ENCODE results near the gene ANKRD36C.
"Not testable (repeated sequence)": the region's sequence is repeated elsewhere in the genome, so short reads cannot be mapped to it uniquely, and the experiment has no call there.

The ANKRD36C gene

DNA sequence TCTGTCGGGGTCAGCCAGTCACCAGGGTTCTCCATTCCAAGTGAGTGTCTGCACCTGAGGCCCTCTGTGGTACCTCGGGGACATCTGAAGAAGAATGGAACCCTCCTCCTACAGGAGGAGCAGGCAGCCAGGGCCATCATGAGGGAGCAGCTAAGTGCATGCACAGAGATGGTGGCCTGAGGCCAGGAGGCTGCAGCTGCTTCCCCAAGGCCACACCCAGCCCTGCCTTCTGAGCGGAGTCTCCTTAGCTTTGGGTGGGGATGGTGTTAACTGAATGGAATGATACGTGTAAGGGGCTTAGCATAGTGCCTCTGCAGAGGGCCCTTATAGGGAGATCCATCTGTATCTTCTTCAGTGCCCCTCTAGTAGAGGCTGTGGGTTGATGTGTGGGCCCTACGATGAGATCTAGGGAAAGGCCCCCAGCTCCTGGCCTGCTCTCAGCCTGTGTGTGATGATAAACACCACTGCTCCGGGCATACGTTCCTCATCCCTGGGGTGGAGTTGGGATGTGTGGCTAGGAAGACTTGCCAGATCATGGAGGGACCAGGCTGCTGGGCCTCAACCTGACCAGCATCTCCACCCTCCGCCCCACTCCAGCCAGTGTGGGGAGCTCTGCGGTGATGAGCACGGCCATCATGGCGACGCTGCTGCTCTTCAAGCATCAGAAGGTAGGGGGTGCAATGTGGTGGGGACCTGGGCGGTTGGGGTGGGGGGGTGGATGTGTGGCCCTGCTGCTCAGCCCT, 192.3 kb downstream of the ANKRD36C start:
- H3K9me3 Mint-ChIP-seq; H3K27me3 Mint-ChIP-seq (ENCODE audit: low read depth); H3K27ac Mint-ChIP-seq; H3K36me3 Mint-ChIP-seq (ENCODE audit: low read depth); H3K4me1 Mint-ChIP-seq (ENCODE audit: low read depth); DNase-seq (ENCODE audit: low spot score); H3K4me3 Mint-ChIP-seq: not testable (repeated sequence)

DNA sequence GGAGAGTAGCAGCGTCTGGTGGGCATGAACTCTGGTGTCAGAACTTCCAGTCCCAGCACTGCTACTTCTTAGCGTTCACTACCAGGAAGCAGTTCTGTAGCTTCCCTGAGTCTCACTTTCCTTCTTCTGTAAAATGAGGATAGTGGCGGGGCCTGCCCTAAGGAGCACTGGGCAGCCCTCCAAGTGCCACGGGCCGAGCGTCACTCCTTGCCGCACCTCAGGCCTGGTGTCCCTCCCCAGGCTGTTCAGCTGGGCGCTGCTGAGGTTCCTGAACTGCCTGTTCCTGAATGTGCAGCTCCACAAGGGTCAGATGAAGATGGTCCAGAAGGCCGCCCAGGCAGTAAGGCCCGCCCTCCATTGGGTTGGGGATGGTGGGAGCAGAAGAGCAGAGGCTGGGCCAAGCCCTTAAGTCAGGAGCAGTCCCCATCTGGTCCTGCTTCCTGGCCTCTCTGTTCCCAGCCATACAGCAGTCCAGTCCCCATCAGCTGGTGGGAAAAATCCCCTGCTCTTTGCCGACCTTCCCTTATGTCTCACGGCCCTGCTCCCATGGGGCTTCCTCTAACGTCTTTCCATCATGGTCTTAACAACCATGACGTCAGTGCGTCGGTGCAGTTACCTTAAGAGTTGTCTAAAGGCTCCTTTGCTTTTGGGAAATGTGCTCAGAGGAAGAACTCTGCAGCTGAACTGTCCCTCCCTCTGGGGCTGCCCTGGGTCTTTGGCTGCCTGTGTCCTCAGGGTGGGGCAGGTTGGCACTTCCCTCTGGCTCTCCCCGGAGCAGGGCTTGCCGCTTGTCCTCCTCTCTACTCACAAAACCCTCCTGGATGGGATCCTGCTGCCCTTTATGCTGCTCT, 195.2 kb downstream of the ANKRD36C start:
- H3K27ac Mint-ChIP-seq; H3K4me1 Mint-ChIP-seq (ENCODE audit: low read depth); DNase-seq (ENCODE audit: low spot score); H3K4me3 Mint-ChIP-seq; H3K9me3 Mint-ChIP-seq; H3K36me3 Mint-ChIP-seq (ENCODE audit: low read depth); H3K27me3 Mint-ChIP-seq (ENCODE audit: low read depth): not testable (repeated sequence)

DNA sequence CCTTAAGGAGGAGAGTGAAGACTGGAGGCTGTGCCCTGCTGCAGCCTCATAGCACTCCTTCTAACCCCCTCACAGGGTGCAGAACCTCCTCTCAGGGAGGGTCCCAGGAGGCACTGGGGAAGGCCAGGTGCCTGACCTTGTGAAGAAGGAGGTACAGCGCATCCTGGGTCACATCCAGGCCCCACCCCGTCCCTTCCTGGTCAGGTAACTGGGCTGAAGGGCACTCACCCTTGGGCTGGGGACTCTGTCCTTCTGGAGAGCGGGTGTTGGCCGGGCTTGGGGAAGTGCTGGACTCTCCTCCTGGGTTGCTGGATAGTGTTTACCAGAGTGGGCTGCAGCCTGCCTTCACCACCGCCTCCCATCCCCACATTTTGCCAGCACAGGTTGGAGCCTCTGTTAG, 197.7 kb downstream of the ANKRD36C start:
- not testable (repeated sequence) for H3K9me3 Mint-ChIP-seq; H3K27me3 Mint-ChIP-seq (ENCODE audit: low read depth); H3K36me3 Mint-ChIP-seq (ENCODE audit: low read depth); DNase-seq (ENCODE audit: low spot score); H3K4me1 Mint-ChIP-seq (ENCODE audit: low read depth); H3K27ac Mint-ChIP-seq; H3K4me3 Mint-ChIP-seq

DNA sequence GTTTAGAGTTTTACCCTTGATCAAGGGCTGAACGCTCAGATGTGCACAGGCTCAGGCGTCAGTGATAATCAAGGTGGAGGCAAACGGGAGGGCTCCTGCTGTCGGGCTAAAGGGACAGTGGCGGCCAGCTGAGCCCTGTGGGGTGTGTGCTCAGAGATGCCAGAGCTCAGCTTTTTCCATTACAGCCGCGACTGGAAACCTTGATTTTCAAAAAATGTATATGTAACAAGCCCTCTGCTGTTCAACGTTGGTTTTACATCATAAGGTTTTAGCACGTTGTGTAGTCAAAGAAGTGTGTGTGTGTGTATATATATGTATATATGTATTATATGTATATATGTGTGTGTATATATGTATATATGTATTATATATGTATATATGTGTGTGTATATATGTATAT, 201.4 kb downstream of the ANKRD36C start:
- H3K4me1 Mint-ChIP-seq (ENCODE audit: low read depth); H3K27me3 Mint-ChIP-seq (ENCODE audit: low read depth); H3K9me3 Mint-ChIP-seq; DNase-seq (ENCODE audit: low spot score); H3K4me3 Mint-ChIP-seq; H3K27ac Mint-ChIP-seq; H3K36me3 Mint-ChIP-seq (ENCODE audit: low read depth): not testable (repeated sequence)

DNA sequence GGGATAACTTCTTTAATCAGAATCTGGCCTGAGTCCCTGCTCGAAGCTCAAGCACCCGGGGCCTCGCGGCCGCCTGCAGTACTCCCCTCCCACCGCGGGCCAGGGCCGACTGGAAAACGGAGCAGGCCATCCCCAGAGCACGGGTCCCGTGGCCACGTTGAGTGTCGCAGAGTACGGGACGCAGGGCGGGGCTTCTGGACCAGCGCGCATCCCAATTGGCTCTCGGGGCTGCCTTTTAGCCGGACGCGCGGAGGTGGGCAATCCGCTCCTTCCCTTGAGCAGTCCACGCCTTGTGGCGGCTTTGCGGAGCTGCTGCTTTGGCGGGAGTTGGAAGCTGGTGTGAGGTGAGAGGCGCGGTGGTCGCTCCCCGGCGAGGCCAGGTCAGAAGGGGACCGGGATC, 202.2 kb downstream of the ANKRD36C start:
- not testable (repeated sequence) for DNase-seq (ENCODE audit: low spot score); H3K27ac Mint-ChIP-seq; H3K9me3 Mint-ChIP-seq; H3K36me3 Mint-ChIP-seq (ENCODE audit: low read depth); H3K4me3 Mint-ChIP-seq; H3K4me1 Mint-ChIP-seq (ENCODE audit: low read depth); H3K27me3 Mint-ChIP-seq (ENCODE audit: low read depth)

DNA sequence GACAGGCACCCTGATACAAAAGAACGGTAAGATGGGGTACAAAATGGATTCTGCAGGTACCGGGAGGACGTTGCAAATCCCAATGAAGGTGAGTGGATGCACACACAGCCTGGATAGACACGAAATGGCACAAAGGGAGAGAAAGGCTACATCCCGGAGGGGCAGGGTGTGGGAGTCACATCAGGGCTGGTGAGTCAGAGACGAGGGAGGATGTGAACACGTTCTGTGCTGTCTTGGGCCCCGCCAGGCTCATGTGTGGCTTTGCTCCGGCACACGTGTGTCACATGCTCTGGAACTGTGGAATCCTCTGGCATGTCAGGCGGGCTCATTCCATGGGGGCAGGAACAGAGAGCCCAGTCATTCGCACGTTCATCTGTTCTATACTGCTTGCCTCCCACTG, 203.0 kb downstream of the ANKRD36C start:
- not testable (repeated sequence) for DNase-seq (ENCODE audit: low spot score); H3K9me3 Mint-ChIP-seq; H3K27ac Mint-ChIP-seq; H3K4me1 Mint-ChIP-seq (ENCODE audit: low read depth); H3K4me3 Mint-ChIP-seq; H3K36me3 Mint-ChIP-seq (ENCODE audit: low read depth); H3K27me3 Mint-ChIP-seq (ENCODE audit: low read depth)
